Measurements from ENCODE around the gene RGS7.

DNA sequence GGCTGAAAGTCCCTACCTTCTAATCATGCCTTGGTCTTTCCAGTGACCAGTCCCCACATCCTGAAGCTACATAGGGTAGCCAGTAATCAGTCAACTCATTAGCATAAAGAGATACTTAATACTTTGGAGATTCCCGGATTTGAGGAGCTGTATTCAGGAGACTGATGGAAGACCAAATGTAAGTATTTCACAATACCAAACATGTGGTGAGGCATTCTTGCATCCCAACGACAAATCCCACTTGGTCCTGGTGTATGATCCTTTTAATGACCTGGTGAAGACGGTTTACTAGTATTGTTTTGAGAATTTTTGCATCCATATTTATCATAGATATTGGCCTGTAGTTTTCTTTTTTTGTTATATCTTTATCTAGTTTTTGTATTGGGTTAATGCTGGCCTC, 40.6 kb downstream of the RGS7 start:
- TF ChIP-seq, protein P1, sequence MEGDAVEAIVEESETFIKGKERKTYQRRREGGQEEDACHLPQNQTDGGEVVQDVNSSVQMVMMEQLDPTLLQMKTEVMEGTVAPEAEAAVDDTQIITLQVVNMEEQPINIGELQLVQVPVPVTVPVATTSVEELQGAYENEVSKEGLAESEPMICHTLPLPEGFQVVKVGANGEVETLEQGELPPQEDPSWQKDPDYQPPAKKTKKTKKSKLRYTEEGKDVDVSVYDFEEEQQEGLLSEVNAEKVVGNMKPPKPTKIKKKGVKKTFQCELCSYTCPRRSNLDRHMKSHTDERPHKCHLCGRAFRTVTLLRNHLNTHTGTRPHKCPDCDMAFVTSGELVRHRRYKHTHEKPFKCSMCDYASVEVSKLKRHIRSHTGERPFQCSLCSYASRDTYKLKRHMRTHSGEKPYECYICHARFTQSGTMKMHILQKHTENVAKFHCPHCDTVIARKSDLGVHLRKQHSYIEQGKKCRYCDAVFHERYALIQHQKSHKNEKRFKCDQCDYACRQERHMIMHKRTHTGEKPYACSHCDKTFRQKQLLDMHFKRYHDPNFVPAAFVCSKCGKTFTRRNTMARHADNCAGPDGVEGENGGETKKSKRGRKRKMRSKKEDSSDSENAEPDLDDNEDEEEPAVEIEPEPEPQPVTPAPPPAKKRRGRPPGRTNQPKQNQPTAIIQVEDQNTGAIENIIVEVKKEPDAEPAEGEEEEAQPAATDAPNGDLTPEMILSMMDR (IDR thresholded peaks at IDR 0.05; ENCODE audit: insufficient read depth, low read depth, low read length) = no peak
- TF ChIP-seq EZH2 (IDR thresholded peaks at IDR 0.05; ENCODE audit: insufficient read depth, low read length) = no peak

All from astrocyte (in vitro differentiated cells and primary cell).